ENCODE measurements around the gene IL15. TPM values are rescaled to one million over a fixed set of nuclear protein-coding genes. Genes with fewer than 3 reads are reported as not detected.
A peak's percentile ranks its signal among the peaks of the same experiment; 100 is the strongest.
"Not testable (repeated sequence)": the region's sequence is repeated elsewhere in the genome, so short reads cannot be mapped to it uniquely, and the experiment has no call there.

Gene IL15
- total RNA-seq (under 1 TPM; 0.42 to 0.85 TPM), polyA plus RNA-seq (1 to 10 TPM in 1 of 3 donors, under 1 TPM in 1, not detected in 1; 0.39 to 1.6 TPM), total RNA-seq (0 to 0.69 (median 0.51) reads per million in 6 experiments)

GRCh38 chr4:141636082-141636770, at the start of gene IL15:
TSS of gene IL15 (plus strand) at chr4:141636583. CDS start at chr4:141719465, 82,882 bp downstream.
- no peaks in the 10 kb centered on the region for H3K36me3 Mint-ChIP-seq
- DNase-seq (peak in 9 of 10 donors; percentile 6 to 66 (median 28)), ATAC-seq (peak; percentile 67 to 80)
- peaks cover 4 to 27% (median 8%) of the 10 kb centered on the region in 5 donors for H3K27me3 Mint-ChIP-seq
- H3K27ac Mint-ChIP-seq: peak within 1 kb of the TSS in 9 of 10 donors; percentile 48 to 90 (median 72)
- peaks cover 0 to 3% (median 0%) of the 10 kb centered on the region in 9 donors for H3K9me3 Mint-ChIP-seq
- H3K4me3 Mint-ChIP-seq: peak within 1 kb of the TSS; percentile 88 to 98 (median 93)
- H3K4me1 Mint-ChIP-seq: peaks cover 2 to 32% (median 13%) of the 10 kb centered on the region in 4 donors
- POLR2A ChIA-PET: no interaction called here

- H3K27ac Mint-ChIP-seq: no peak overlapping the region
- no peaks in the 10 kb centered on the region for H3K27me3 Mint-ChIP-seq
- peaks cover 0 to 4% (median 1%) of the 10 kb centered on the region in 3 donors for H3K36me3 Mint-ChIP-seq
- ATAC-seq (no peak), DNase-seq (no peak)
- peaks cover 4 to 35% (median 14%) of the 10 kb centered on the region in 9 donors for H3K9me3 Mint-ChIP-seq
- H3K4me1 Mint-ChIP-seq: no peaks in the 10 kb centered on the region
- no peak overlapping the region for H3K4me3 Mint-ChIP-seq
- POLR2A ChIA-PET: no interaction called here
Observed at GRCh38 chr4:141587897-141588296, 48.5 kb upstream of the IL15 start.

GRCh38 chr4:141595531-141595930, 40.9 kb upstream of the IL15 start:
- Mint-ChIP-seq H3K27ac (no peak overlapping the region), H3K4me1 (no peaks in the 10 kb centered on the region), H3K27me3 (no peaks in the 10 kb centered on the region), H3K4me3 (no peak overlapping the region), H3K36me3 (peaks cover 0 to 4% (median 1%) of the 10 kb centered on the region in 3 donors), H3K9me3 (peaks cover 0 to 14% (median 4%) of the 10 kb centered on the region in 9 donors)
- POLR2A ChIA-PET: no interaction called here
- ATAC-seq (no peak), DNase-seq (no peak)

GRCh38 chr4:141599853-141600252, 36.5 kb upstream of the IL15 start:
- H3K4me1 Mint-ChIP-seq: peaks cover 0 to 5% (median 5%) of the 10 kb centered on the region in 4 donors
- DNase-seq (no peak), ATAC-seq (no peak)
- H3K9me3 Mint-ChIP-seq: peaks cover 0 to 5% (median 0%) of the 10 kb centered on the region in 9 donors
- H3K27me3 Mint-ChIP-seq: peaks cover 0 to 3% (median 0%) of the 10 kb centered on the region in 5 donors
- no peak overlapping the region for H3K4me3 Mint-ChIP-seq
- H3K27ac Mint-ChIP-seq: no peak overlapping the region
- H3K36me3 Mint-ChIP-seq: no peaks in the 10 kb centered on the region
- POLR2A ChIA-PET: no interaction called here

GRCh38 chr4:141604683-141605082, 31.7 kb upstream of the IL15 start:
- H3K4me1 Mint-ChIP-seq, POLR2A ChIA-PET, DNase-seq, H3K27ac Mint-ChIP-seq, H3K36me3 Mint-ChIP-seq, H3K9me3 Mint-ChIP-seq, ATAC-seq, H3K27me3 Mint-ChIP-seq: not testable (repeated sequence)
- H3K4me3 Mint-ChIP-seq: peak overlapping the region in 3 of 10 donors; percentile 8 to 52 (median 41)

- DNase-seq: no peak
- ATAC-seq: no peak
- Mint-ChIP-seq H3K9me3 (peaks cover 0 to 5% (median 0%) of the 10 kb centered on the region in 9 donors), H3K27ac (no peak overlapping the region), H3K4me3 (no peak overlapping the region), H3K27me3 (peaks cover 0 to 9% (median 2%) of the 10 kb centered on the region in 5 donors), H3K36me3 (no peaks in the 10 kb centered on the region), H3K4me1 (peaks cover 0 to 6% (median 5%) of the 10 kb centered on the region in 4 donors)
- POLR2A ChIA-PET: no interaction called here
Observed at GRCh38 chr4:141605425-141605856, 30.9 kb upstream of the IL15 start.

- no peak for DNase-seq
- Mint-ChIP-seq H3K27ac (no peak overlapping the region), H3K4me1 (peaks cover 0 to 6% (median 5%) of the 10 kb centered on the region in 4 donors), H3K27me3 (peaks cover 0 to 8% (median 2%) of the 10 kb centered on the region in 5 donors), H3K4me3 (no peak overlapping the region), H3K36me3 (no peaks in the 10 kb centered on the region), H3K9me3 (no peaks in the 10 kb centered on the region)
- POLR2A ChIA-PET: no interaction called here
- ATAC-seq: no peak
Observed at GRCh38 chr4:141609243-141609642, 27.1 kb upstream of the IL15 start.

- no peak for DNase-seq
- Mint-ChIP-seq H3K9me3 (no peaks in the 10 kb centered on the region), H3K27ac (no peak overlapping the region), H3K36me3 (no peaks in the 10 kb centered on the region), H3K4me1 (peaks cover 0 to 6% (median 0%) of the 10 kb centered on the region in 4 donors), H3K4me3 (no peak overlapping the region), H3K27me3 (peaks cover 0 to 8% (median 2%) of the 10 kb centered on the region in 5 donors)
- POLR2A ChIA-PET: no interaction called here
- no peak for ATAC-seq
Observed at GRCh38 chr4:141610365-141610764, 26.0 kb upstream of the IL15 start.

- H3K27me3 Mint-ChIP-seq: peaks cover 0 to 4% (median 0%) of the 10 kb centered on the region in 5 donors
- H3K4me3 Mint-ChIP-seq: no peak overlapping the region
- ATAC-seq: no peak
- peaks cover 0 to 8% (median 0%) of the 10 kb centered on the region in 9 donors for H3K9me3 Mint-ChIP-seq
- peaks cover 0 to 6% (median 0%) of the 10 kb centered on the region in 4 donors for H3K4me1 Mint-ChIP-seq
- DNase-seq: no peak
- H3K27ac Mint-ChIP-seq: no peak overlapping the region
- POLR2A ChIA-PET: no interaction called here
- H3K36me3 Mint-ChIP-seq: peaks cover 0 to 5% (median 0%) of the 10 kb centered on the region in 3 donors
Observed at GRCh38 chr4:141614878-141615586, 21.4 kb upstream of the IL15 start.

GRCh38 chr4:141615587-141615918, 20.8 kb upstream of the IL15 start:
- H3K27ac Mint-ChIP-seq, H3K36me3 Mint-ChIP-seq, DNase-seq: not testable (repeated sequence)

GRCh38 chr4:141620715-141621114, 15.7 kb upstream of the IL15 start:
- Mint-ChIP-seq H3K4me3 (no peak overlapping the region), H3K27me3 (peaks cover 0 to 4% (median 0%) of the 10 kb centered on the region in 5 donors), H3K36me3 (peaks cover 0 to 5% (median 0%) of the 10 kb centered on the region in 3 donors), H3K27ac (no peak overlapping the region), H3K9me3 (peaks cover 0 to 8% (median 0%) of the 10 kb centered on the region in 9 donors), H3K4me1 (no peaks in the 10 kb centered on the region)
- POLR2A ChIA-PET: no interaction called here
- no peak for DNase-seq
- ATAC-seq: no peak

More at GRCh38 chr4:141615587-141615918, 20.8 kb upstream of the IL15 start:
- H3K4me3 Mint-ChIP-seq, H3K4me1 Mint-ChIP-seq, H3K9me3 Mint-ChIP-seq, ATAC-seq, H3K27me3 Mint-ChIP-seq, POLR2A ChIA-PET: not testable (repeated sequence)

GRCh38 chr4:141625023-141625422, 11.4 kb upstream of the IL15 start:
- Mint-ChIP-seq H3K27ac (no peak overlapping the region), H3K4me1 (no peaks in the 10 kb centered on the region), H3K27me3 (peaks cover 0 to 2% (median 0%) of the 10 kb centered on the region in 5 donors), H3K36me3 (no peaks in the 10 kb centered on the region), H3K4me3 (no peak overlapping the region), H3K9me3 (no peaks in the 10 kb centered on the region)
- no peak for DNase-seq
- ATAC-seq: no peak
- POLR2A ChIA-PET: no interaction called here

GRCh38 chr4:141630854-141631253, 5.5 kb upstream of the IL15 start:
- H3K4me3 Mint-ChIP-seq: no peak overlapping the region
- H3K9me3 Mint-ChIP-seq: no peaks in the 10 kb centered on the region
- POLR2A ChIA-PET: no interaction called here
- peaks cover 0 to 3% (median 2%) of the 10 kb centered on the region in 4 donors for H3K4me1 Mint-ChIP-seq
- DNase-seq (no peak), ATAC-seq (no peak)
- no peak overlapping the region for H3K27ac Mint-ChIP-seq
- no peaks in the 10 kb centered on the region for H3K36me3 Mint-ChIP-seq
- H3K27me3 Mint-ChIP-seq: peaks cover 0 to 12% (median 1%) of the 10 kb centered on the region in 5 donors

Measured in naive thymus-derived CD8-positive, alpha-beta T cell (primary cell).